KOPT-K1 (cell line): ENCODE data around the gene CEMIP.

Experiments used
- H3K27ac ChIP-seq: fragments of 200-600 bp; sonication (generic); 2 replicates; pipeline ENCODE4 v1.5.1; 2016; ENCODE audit warnings: antibody characterized with exemption, mild to moderate bottlenecking, low read depth, low read length; ENCODE audit not compliant: poor library complexity, severe bottlenecking
- H3K36me3 ChIP-seq: fragments of 200-600 bp; sonication (generic); 2 replicates; pipeline ENCODE4 v1.5.1; 2017; ENCODE audit warnings: antibody characterized with exemption, mild to moderate bottlenecking, low read length, moderate library complexity; ENCODE audit not compliant: insufficient read depth
- H3K9me3 ChIP-seq: fragments of 200-600 bp; sonication (generic); 2 replicates; pipeline ENCODE4 v1.5.1; 2017; ENCODE audit warnings: antibody characterized with exemption, low read length, mild to moderate bottlenecking; ENCODE audit not compliant: insufficient read depth, poor library complexity, severe bottlenecking

Gene CEMIP

GRCh38 chr15:80936288-80937078 lies 157.3 kb downstream of the CEMIP start:
- H3K27ac ChIP-seq = no peak overlapping the region
- H3K36me3 ChIP-seq = no peaks in the 10 kb centered on the region; the same call in 1 of the 2 replicates
- no peaks in the 10 kb centered on the region for H3K9me3 ChIP-seq

- no peaks in the 10 kb centered on the region; the same call in 1 of the 2 replicates for H3K36me3 ChIP-seq
- no peaks in the 10 kb centered on the region for H3K9me3 ChIP-seq
- no peak overlapping the region for H3K27ac ChIP-seq
These were observed 158.5 kb downstream of the CEMIP start for GRCh38 chr15:80937718-80938117.

DNA sequence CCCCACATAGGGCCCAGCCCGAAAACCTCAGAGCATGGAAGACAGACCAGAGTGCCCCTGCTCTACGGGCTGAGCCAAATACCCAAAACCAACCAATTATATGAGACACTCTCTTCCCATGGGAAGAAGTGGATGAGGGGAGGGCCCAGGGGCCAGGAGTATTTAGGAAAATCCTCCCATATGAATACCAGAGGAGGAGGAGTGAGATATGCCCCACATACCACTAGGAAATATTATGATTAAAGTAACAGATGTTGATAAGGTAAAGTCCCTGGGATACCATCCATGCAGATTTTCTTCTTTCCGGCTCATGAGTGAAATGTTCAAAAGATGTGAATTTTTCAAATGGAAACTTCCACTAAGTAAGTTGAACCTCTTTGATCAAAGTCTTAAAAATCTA lies 160.0 kb downstream of the CEMIP start:
- Histone ChIP-seq H3K9me3 (no peaks in the 10 kb centered on the region), H3K36me3 (no peaks in the 10 kb centered on the region; the same call in 1 of the 2 replicates), H3K27ac (no peak overlapping the region)

DNA sequence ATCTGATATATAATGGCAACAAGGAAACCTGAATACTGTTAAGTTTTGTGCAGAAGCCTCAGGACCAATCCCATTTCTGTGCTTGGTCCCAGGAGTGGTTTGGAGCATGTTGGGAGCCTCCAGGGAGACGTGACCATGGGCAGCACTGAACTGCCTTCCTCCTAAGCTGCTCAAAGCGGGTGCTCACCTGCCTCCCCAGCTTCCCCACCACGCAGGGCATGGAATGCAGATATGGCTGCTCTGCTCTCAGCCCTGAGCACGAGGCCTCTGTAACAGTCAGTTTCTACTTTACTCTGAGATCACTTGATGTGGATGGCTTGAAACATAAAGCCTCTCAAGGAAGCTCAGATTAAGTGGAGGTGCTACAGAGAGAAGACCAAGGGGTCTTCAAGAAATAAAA lies 161.2 kb downstream of the CEMIP start:
- Histone ChIP-seq H3K27ac (no peak overlapping the region), H3K36me3 (no peaks in the 10 kb centered on the region; the same call in 1 of the 2 replicates), H3K9me3 (no peaks in the 10 kb centered on the region)

DNA sequence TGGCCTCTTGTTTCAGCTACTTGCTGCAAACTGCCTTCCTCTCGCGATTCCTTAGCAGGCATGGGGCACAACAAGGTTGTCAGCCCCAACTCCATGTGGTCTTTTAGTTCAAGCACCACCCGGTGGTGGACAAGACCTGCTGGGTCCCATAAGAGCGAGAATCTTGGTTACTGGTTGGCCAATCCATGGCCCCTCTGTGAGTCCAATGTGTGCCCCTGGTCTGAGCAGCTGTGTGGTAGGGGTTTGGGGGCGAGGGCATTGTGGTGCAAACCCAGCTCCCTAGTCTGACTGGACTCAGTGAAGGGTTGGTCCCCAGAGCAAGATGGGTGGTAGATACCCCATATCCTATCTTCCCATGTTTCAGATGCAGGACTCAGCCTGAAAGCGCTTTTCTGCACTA lies 161.7 kb downstream of the CEMIP start:
- peaks cover 5% of the 10 kb centered on the region for H3K36me3 ChIP-seq
- no peaks in the 10 kb centered on the region for H3K9me3 ChIP-seq
- no peak overlapping the region for H3K27ac ChIP-seq

DNA sequence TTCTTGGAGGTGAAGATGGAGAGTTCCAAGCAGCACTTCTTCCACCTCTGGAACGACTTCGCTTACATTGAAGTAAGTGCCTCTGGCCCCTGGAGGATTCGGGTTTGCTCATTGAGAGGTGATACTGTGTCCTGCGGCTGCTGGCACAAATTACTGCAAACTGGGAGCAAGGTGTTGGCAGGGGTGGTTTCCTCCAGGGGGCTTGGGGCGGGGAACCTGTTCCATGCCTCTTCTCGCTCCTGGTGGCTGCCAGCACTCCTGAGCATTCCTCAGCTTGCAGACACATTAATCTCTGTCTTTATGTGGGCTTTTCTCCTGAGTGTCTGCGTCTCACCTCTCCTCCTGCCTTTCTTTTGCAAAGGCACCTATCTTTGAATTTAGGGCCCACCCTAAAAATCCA lies 163.1 kb downstream of the CEMIP start:
- H3K27ac ChIP-seq = no peak overlapping the region
- H3K9me3 ChIP-seq = no peaks in the 10 kb centered on the region
- peaks cover 19% of the 10 kb centered on the region for H3K36me3 ChIP-seq

GRCh38 chr15:80942746-80943565 lies 163.8 kb downstream of the CEMIP start:
- Histone ChIP-seq H3K36me3 (peaks cover 26% of the 10 kb centered on the region), H3K9me3 (no peaks in the 10 kb centered on the region), H3K27ac (no peak overlapping the region)

DNA sequence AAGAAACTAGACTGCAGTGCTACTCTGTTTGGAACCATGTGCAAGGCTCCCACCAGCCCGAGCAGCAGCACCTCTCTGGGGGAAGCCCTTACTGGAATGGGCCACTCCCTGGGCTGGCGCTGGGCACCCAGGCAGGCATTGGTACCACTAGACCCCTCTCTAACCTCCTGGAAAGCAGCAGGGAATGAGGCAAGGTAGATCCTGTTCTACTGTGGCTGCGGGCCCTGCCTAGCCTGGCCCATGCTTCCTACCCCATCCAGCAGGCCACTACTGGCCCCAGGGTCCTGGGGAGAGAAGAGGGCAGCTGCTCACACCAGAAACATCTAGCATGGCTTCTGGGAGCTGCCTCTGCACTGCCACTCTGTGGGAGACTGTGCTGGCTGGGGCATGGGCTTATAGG lies 165.6 kb downstream of the CEMIP start:
- H3K27ac ChIP-seq = no peak overlapping the region
- peaks cover 33% of the 10 kb centered on the region for H3K36me3 ChIP-seq
- H3K9me3 ChIP-seq = no peaks in the 10 kb centered on the region

DNA sequence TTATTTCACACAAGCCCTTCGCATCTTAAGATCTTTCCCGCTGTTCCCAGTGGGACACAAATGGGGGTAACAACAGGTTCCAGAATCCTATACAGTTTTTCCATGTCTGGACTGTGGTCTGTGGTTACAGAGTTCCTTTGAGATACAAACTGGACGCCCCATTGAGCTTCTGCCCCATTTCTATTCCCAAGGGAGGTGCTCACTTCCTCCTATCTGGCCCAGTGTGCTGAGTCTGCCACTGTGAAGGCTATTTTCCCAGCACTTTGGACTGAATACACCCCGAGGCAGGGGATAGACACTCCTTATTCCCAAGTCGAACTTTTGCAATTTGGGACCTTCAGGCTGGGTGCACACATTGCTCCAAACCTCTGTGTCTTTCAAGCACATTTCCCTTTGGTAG lies 166.4 kb downstream of the CEMIP start:
- Histone ChIP-seq H3K27ac (no peak overlapping the region), H3K36me3 (peaks cover 33% of the 10 kb centered on the region), H3K9me3 (no peaks in the 10 kb centered on the region)

DNA sequence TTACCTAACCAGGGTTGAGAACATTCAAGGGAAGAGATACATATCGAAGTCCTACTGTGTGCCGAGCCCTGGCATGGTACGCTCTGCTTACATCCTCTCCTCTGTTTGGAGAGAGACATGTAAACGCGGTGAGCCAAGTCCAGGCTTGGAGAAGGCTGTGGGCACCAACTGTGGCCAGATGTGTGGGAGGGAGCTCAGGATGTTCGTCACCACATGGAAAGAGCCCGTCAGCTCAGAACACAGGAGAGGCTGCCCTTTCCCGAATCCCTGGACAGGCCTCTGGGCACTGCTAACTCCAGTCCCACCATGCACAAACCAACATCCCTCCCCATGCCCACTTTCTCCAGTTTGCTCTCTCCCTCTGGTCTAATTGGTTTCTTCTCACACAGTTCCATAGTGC lies 167.4 kb downstream of the CEMIP start:
- Histone ChIP-seq H3K27ac (no peak overlapping the region), H3K9me3 (no peaks in the 10 kb centered on the region), H3K36me3 (peaks cover 33% of the 10 kb centered on the region)

DNA sequence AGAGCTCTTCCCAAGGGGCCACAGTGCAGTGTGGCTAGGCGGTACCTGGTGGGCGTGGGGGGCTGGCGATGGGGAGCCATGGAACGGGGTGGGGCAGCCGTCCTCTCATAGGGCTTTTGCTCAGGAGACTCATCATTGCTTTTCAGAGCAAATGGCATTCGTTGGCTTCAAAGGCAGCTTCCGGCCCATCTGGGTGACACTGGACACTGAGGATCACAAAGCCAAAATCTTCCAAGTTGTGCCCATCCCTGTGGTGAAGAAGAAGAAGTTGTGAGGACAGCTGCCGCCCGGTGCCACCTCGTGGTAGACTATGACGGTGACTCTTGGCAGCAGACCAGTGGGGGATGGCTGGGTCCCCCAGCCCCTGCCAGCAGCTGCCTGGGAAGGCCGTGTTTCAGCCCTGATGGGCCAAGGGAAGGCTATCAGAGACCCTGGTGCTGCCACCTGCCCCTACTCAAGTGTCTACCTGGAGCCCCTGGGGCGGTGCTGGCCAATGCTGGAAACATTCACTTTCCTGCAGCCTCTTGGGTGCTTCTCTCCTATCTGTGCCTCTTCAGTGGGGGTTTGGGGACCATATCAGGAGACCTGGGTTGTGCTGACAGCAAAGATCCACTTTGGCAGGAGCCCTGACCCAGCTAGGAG lies 169.6 kb downstream of the CEMIP start:
- peaks cover 33% of the 10 kb centered on the region for H3K36me3 ChIP-seq

GRCh38 chr15:80949756-80950155 lies 170.6 kb downstream of the CEMIP start:
- Histone ChIP-seq H3K9me3 (no peaks in the 10 kb centered on the region), H3K27ac (no peak overlapping the region), H3K36me3 (peaks cover 33% of the 10 kb centered on the region)

More for the DNA sequence above, 169.6 kb downstream of the CEMIP start:
- H3K9me3 ChIP-seq = no peaks in the 10 kb centered on the region
- H3K27ac ChIP-seq = no peak overlapping the region

DNA sequence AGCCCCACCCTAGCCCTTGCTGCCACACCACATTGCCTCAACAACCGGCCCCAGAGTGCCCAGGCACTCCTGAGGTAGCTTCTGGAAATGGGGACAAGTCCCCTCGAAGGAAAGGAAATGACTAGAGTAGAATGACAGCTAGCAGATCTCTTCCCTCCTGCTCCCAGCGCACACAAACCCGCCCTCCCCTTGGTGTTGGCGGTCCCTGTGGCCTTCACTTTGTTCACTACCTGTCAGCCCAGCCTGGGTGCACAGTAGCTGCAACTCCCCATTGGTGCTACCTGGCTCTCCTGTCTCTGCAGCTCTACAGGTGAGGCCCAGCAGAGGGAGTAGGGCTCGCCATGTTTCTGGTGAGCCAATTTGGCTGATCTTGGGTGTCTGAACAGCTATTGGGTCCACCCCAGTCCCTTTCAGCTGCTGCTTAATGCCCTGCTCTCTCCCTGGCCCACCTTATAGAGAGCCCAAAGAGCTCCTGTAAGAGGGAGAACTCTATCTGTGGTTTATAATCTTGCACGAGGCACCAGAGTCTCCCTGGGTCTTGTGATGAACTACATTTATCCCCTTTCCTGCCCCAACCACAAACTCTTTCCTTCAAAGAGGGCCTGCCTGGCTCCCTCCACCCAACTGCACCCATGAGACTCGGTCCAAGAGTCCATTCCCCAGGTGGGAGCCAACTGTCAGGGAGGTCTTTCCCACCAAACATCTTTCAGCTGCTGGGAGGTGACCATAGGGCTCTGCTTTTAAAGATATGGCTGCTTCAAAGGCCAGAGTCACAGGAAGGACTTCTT lies 171.3 kb downstream of the CEMIP start:
- no peaks in the 10 kb centered on the region for H3K9me3 ChIP-seq
- peaks cover 32% of the 10 kb centered on the region for H3K36me3 ChIP-seq
- no peak overlapping the region for H3K27ac ChIP-seq

- Histone ChIP-seq H3K9me3 (no peaks in the 10 kb centered on the region), H3K27ac (no peak overlapping the region), H3K36me3 (peaks cover 17% of the 10 kb centered on the region)
These were observed 172.8 kb downstream of the CEMIP start for GRCh38 chr15:80951941-80952340.
